Activated B cell treated with CpG ODN at 0.5 μM for 24 hours (primary cell): Measurements from ENCODE around the gene MYLIP. TPM values are rescaled to one million over a fixed set of nuclear protein-coding genes. Genes with fewer than 3 reads are reported as not detected.
A peak's percentile ranks its signal among the peaks of the same experiment; 100 is the strongest.

Experiments used
- ATAC-seq: fragments of 200-7000 bp; cut with Tn5 transposase; one replicate; pipeline ENCODE4 v1.10.0; 2021; ENCODE audit warnings: low read depth, mild to moderate bottlenecking, moderate library complexity
- CTCF ChIA-PET: fragments of 350-600 bp; sonication (Branson Sonifier 250); formaldehyde crosslinking; loops from one replicate; lab custom pipeline; 2021; ENCODE audit warnings: antibody characterized with exemption; lab: Charles Lee
- POLR2A ChIA-PET: fragments of 350-600 bp; sonication (Branson Sonifier 250); formaldehyde crosslinking; loops from one replicate; lab custom pipeline; 2021; ENCODE audit warnings: antibody characterized with exemption; lab: Charles Lee
- DNase-seq: peaks from one replicate; pipeline ENCODE4 v3.0.0; 2022
- H3K27ac Mint-ChIP-seq: one replicate; pipeline ENCODE4 v1.8.0; 2020; ENCODE audit warnings: mixed read lengths
- H3K27me3 Mint-ChIP-seq: one replicate; pipeline ENCODE4 v1.8.0; 2021; ENCODE audit warnings: mixed read lengths
- H3K36me3 Mint-ChIP-seq: one replicate; pipeline ENCODE4 v1.8.0; 2021; ENCODE audit warnings: low read depth, mixed read lengths
- H3K4me1 Mint-ChIP-seq: one replicate; pipeline ENCODE4 v1.8.0; 2021; ENCODE audit warnings: mixed read lengths
- H3K4me3 Mint-ChIP-seq: one replicate; pipeline ENCODE4 v1.8.0; 2020; ENCODE audit warnings: mild to moderate bottlenecking, mixed read lengths
- H3K9me3 Mint-ChIP-seq: one replicate; pipeline ENCODE4 v1.8.0; 2020; ENCODE audit warnings: mixed read lengths
- intact Hi-C: fragments of 100-400 bp; cut with micrococcal nuclease; formaldehyde crosslinking; loops from one replicate; pipeline ENCODE4 v1.15.1; 2024
- total RNA-seq: library from RNA; stranded (reverse); gene quantifications from 2 replicates; pipeline ENCODE4 v1.2.3, GENCODE V29; 2022
- TF ChIP-seq, protein P1 (sequence below): fragments of 200-600 bp; IDR thresholded peaks from one replicate; pipeline ENCODE4 v1.8.0; 2022; ENCODE audit warnings: antibody characterized with exemption, mild to moderate bottlenecking

Gene MYLIP
- 9.7 and 10.3 TPM in 2 replicates for total RNA-seq

DNA sequence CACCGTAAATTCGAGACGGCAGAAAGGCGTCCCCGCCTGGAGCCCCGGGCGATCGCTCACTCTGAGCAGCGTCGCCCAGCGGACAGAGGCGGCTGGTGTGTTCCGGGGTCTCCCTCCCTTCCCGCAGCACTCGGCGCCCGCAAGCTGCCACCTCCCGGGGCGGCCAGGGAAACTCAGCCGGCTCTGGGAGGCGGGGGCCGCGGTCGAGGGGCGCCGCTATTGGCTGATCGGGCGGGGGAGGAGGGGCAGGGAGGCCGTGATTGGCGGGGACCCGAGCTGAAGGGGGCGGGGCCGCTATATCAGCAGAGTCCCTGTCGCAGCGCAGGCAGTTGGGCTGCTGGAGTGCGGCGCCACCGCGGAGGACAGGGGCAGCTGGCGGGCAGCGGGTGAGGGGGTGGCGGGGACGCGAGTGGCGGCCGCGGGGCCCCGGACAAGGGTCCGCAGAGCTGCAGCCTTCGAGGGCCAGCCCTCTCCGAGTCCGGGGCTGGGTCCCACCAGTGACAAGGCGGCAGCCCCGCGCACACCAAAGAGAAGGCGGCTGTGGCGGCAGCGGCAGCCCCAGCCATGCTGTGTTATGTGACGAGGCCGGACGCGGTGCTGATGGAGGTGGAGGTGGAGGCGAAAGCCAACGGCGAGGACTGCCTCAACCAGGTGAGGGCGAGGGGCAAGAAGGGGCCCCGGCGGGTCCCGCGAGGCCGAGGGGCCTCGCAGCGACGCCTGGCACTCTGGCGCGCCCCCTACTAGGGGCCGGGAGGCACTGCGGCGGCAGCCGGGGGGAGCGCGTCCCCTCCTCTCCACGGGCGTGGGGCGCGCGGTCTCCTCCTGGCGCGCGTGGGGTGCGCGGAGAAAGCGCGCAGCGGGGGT is at the start of gene MYLIP:
TSS of gene MYLIP (plus strand) at position 328 of the 864 bp plus-strand sequence. CDS start at position 565, 237 bp downstream.
- ATAC-seq (peak; percentile 88), DNase-seq (peak; percentile 96)
- H3K27me3 Mint-ChIP-seq, result no peaks in the 10 kb centered on the region
- ChIA-PET CTCF (interaction anchor here (0.8 to 2.6 kb wide), 16 partner anchors 8 to 437 kb away, joined by 3 to 42 read pairs (median 6); no protein-coding TSS in a partner anchor), POLR2A (interaction anchor here (0.7 to 5.5 kb wide), 21 partner anchors 9 to 611 kb away, joined by 3 to 64 read pairs (median 5); partner anchors contain the start of gene DTNBP1)
- peaks cover 16% of the 10 kb centered on the region for H3K36me3 Mint-ChIP-seq
- no peaks in the 10 kb centered on the region for H3K9me3 Mint-ChIP-seq
- intact Hi-C loops, result loop anchor here (1.0 to 10.0 kb wide), 10 partner anchors 38 to 1394 kb away; no protein-coding TSS in a partner anchor
- peaks cover 59% of the 10 kb centered on the region for H3K4me1 Mint-ChIP-seq
- TF ChIP-seq, protein P1, sequence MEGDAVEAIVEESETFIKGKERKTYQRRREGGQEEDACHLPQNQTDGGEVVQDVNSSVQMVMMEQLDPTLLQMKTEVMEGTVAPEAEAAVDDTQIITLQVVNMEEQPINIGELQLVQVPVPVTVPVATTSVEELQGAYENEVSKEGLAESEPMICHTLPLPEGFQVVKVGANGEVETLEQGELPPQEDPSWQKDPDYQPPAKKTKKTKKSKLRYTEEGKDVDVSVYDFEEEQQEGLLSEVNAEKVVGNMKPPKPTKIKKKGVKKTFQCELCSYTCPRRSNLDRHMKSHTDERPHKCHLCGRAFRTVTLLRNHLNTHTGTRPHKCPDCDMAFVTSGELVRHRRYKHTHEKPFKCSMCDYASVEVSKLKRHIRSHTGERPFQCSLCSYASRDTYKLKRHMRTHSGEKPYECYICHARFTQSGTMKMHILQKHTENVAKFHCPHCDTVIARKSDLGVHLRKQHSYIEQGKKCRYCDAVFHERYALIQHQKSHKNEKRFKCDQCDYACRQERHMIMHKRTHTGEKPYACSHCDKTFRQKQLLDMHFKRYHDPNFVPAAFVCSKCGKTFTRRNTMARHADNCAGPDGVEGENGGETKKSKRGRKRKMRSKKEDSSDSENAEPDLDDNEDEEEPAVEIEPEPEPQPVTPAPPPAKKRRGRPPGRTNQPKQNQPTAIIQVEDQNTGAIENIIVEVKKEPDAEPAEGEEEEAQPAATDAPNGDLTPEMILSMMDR, result no peak
- peak within 1 kb of the TSS; percentile 83 for H3K27ac Mint-ChIP-seq
- H3K4me3 Mint-ChIP-seq, result peak within 1 kb of the TSS; percentile 92

DNA sequence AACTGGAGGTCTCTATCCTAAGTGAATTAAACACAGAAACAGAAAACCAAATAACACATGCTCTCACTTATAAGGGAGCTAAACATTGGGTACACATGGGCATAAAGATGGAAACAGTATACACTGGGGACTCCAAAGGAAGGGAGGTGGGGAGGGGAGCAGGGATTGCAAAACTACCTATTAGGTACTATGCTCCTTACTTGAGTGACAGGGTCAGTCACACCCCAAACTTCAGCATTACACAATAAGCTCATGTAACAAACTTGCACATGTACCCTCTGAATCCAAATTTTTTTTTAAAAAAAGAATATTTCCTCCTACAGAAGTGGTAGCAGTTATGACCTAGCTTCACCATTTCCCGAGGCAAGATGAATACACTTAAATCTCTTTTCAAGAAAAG is 49.5 kb upstream of the MYLIP start:
- Mint-ChIP-seq H3K9me3 (no peaks in the 10 kb centered on the region), H3K4me3 (no peak overlapping the region), H3K36me3 (no peaks in the 10 kb centered on the region), H3K4me1 (peaks cover 14% of the 10 kb centered on the region), H3K27ac (no peak overlapping the region), H3K27me3 (no peaks in the 10 kb centered on the region)
- intact Hi-C loops, result no loop called here
- no peak for DNase-seq
- POLR2A ChIA-PET, result no interaction called here
- TF ChIP-seq, protein P1, result no peak
- CTCF ChIA-PET, result no interaction called here
- no peak for ATAC-seq

DNA sequence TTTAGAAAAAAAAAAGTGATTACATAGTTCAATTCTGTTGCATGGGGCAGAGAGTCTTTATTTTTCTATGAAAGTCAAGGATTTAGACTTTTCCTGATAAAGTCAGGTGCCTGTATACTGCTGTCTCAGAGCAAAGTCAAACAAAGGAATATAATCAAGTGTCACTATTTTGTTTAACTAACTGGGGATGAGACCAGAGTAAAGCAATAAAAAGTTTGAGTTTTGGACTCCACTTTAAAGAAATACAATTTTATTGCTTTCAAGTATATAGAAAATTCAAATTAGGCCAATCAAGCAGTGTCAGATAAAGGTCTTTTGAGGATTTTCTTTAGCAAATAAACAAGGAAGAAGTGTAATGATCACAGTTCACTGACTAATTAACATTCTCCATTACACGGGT is 48.7 kb upstream of the MYLIP start:
- no peaks in the 10 kb centered on the region for H3K36me3 Mint-ChIP-seq
- H3K9me3 Mint-ChIP-seq, result no peaks in the 10 kb centered on the region
- ATAC-seq, result no peak
- no peak for DNase-seq
- POLR2A ChIA-PET, result no interaction called here
- peaks cover 14% of the 10 kb centered on the region for H3K4me1 Mint-ChIP-seq
- TF ChIP-seq, protein P1, result no peak
- no peaks in the 10 kb centered on the region for H3K27me3 Mint-ChIP-seq
- H3K4me3 Mint-ChIP-seq, result no peak overlapping the region
- CTCF ChIA-PET, result no interaction called here
- H3K27ac Mint-ChIP-seq, result no peak overlapping the region
- intact Hi-C loops, result no loop called here

DNA sequence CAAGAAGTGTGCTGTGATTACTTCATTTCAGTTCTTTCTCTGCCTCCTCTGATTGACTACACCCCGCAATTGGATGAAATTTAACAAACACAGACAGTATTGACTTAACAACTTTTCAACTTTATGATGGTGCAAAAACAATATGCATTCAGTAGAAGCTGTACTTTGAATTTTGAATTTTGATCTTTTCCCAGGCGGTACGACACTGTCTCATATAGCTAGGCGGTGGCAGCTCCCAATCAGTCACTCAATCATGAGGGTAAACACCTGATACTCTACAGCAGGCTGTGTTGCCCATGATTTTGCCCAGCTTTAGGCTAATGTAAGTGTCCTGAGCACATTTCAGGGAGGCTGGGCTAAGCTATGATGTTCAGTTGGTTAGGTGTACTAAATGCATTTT is 47.6 kb upstream of the MYLIP start:
- Mint-ChIP-seq H3K36me3 (no peaks in the 10 kb centered on the region), H3K4me3 (no peak overlapping the region), H3K9me3 (no peaks in the 10 kb centered on the region), H3K27ac (no peak overlapping the region), H3K4me1 (peaks cover 14% of the 10 kb centered on the region), H3K27me3 (no peaks in the 10 kb centered on the region)
- TF ChIP-seq, protein P1, result no peak
- intact Hi-C loops, result no loop called here
- no peak for ATAC-seq
- no peak for DNase-seq
- CTCF ChIA-PET, result no interaction called here
- POLR2A ChIA-PET, result no interaction called here

DNA sequence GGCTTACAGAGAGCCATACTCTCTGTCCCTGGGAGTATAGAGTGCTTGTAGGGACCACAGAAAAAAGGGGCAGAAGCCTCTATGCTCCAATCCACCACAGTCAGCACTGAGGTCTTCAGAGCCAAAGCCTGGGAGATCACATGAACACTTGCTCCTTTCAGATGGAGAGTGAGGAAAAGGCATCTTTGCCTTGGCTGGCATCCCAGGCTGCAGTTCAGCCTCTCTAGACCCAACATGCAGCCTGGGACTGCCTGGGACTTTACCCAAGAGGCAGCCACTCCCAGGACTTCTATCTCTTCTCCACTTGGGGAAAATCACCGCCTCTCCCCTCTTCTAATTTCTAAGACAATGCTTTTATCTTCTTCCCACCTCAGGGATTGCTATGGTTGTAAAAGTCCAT is 46.5 kb upstream of the MYLIP start:
- POLR2A ChIA-PET, result no interaction called here
- CTCF ChIA-PET, result no interaction called here
- H3K4me1 Mint-ChIP-seq, result peaks cover 14% of the 10 kb centered on the region
- H3K9me3 Mint-ChIP-seq, result no peaks in the 10 kb centered on the region
- TF ChIP-seq, protein P1, result no peak
- H3K4me3 Mint-ChIP-seq, result no peak overlapping the region
- peaks cover 1% of the 10 kb centered on the region for H3K27me3 Mint-ChIP-seq
- ATAC-seq (no peak), DNase-seq (no peak)
- intact Hi-C loops, result no loop called here
- no peaks in the 10 kb centered on the region for H3K36me3 Mint-ChIP-seq
- H3K27ac Mint-ChIP-seq, result no peak overlapping the region
